OCI-LY3 (cell line): ENCODE data around the gene COTL1.
"Not testable (repeated sequence)": the region's sequence is repeated elsewhere in the genome, so short reads cannot be mapped to it uniquely, and the experiment has no call there.

Experiments
- H2AFZ ChIP-seq: fragments of 200-600, 300-600 bp; shearing (Covaris generic); 2 replicates; pipeline ENCODE4 v1.6.0; 2014; ENCODE audit warnings: antibody characterized with exemption, low read depth, low read length
- H3K27ac ChIP-seq: fragments of 200-600, 300-600 bp; sonication (generic); 2 replicates; pipeline ENCODE4 v1.5.1; 2014; ENCODE audit warnings: mild to moderate bottlenecking, low read length, moderate library complexity, mixed read lengths
- H3K27me3 ChIP-seq: fragments of 200-600, 300-600 bp; sonication (generic); 2 replicates; pipeline ENCODE4 v1.6.1; 2014; ENCODE audit warnings: low read depth, low read length, mixed read lengths
- H3K36me3 ChIP-seq: fragments of 200-600, 300-600 bp; sonication (generic); replicated peaks from 2 replicates; pipeline ENCODE3; 2014; ENCODE audit warnings: low read depth, low read length, mixed read lengths
- H3K4me1 ChIP-seq: fragments of 300-600, 200-600 bp; sonication (generic); 2 replicates; pipeline ENCODE4 v1.6.1; 2014; ENCODE audit warnings: low read length, mixed read lengths
- H3K4me2 ChIP-seq: fragments of 200-600, 300-600 bp; sonication (generic); 2 replicates; pipeline ENCODE4 v1.6.1; 2014; ENCODE audit warnings: low read length, mixed read lengths
- H3K4me3 ChIP-seq: fragments of 300-600, 200-600 bp; sonication (generic); 2 replicates; pipeline ENCODE4 v1.5.1; 2014; ENCODE audit warnings: antibody characterized with exemption, mild to moderate bottlenecking, low read length, moderate library complexity
- H3K79me2 ChIP-seq: fragments of 300-600, 200-600 bp; shearing (Covaris generic); 2 replicates; pipeline ENCODE4 v1.6.1; 2014; ENCODE audit warnings: mild to moderate bottlenecking, low read length, mixed read lengths
- H3K9ac ChIP-seq: fragments of 300-600, 200-600 bp; shearing (Covaris generic); 2 replicates; pipeline ENCODE4 v1.6.0; 2014; ENCODE audit warnings: mild to moderate bottlenecking, low read length, moderate library complexity
- H3K9me3 ChIP-seq: fragments of 200-600, 300-600 bp; shearing (Covaris generic); 2 replicates; pipeline ENCODE4 v1.6.1; 2014; ENCODE audit warnings: low read length, mixed read lengths; ENCODE audit not compliant: insufficient read depth
- H4K20me1 ChIP-seq: fragments of 200-600, 300-600 bp; sonication (generic); 2 replicates; pipeline ENCODE4 v1.6.1; 2016; ENCODE audit warnings: low read length, mixed read lengths; ENCODE audit not compliant: insufficient read depth
- CTCF ChIP-seq: fragments of 200-600, 300-600 bp; sonication (generic); IDR thresholded peaks from 2 replicates; pipeline ENCODE4 v1.5.1; 2014; ENCODE audit warnings: antibody characterized with exemption, low read length, low read depth
- EZH2phosphoT487 ChIP-seq: fragments of 200-600 bp; shearing (Covaris generic); IDR thresholded peaks from 2 replicates; pipeline ENCODE4 v1.6.1; 2018; ENCODE audit warnings: antibody characterized with exemption, mixed run types, low read depth

Gene COTL1

GRCh38 chr16:84518804-84519341 lies 99.0 kb downstream of the COTL1 start:
- TF ChIP-seq CTCF (no peak), EZH2phosphoT487 (no peak)
- Histone ChIP-seq H3K4me3 (no peak overlapping the region), H4K20me1 (no peaks in the 10 kb centered on the region), H3K27ac (no peak overlapping the region), H3K27me3 (peaks cover 3% of the 10 kb centered on the region; the same call in 1 of the 2 replicates), H3K9ac (no peak overlapping the region), H3K36me3 (no peaks in the 10 kb centered on the region), H3K4me1 (peaks cover 19% of the 10 kb centered on the region), H3K4me2 (no peak overlapping the region), H2AFZ (no peak overlapping the region), H3K9me3 (no peaks in the 10 kb centered on the region), H3K79me2 (no peaks in the 10 kb centered on the region)

- H3K4me1 ChIP-seq, result peaks cover 26% of the 10 kb centered on the region
- H3K27ac ChIP-seq, H3K79me2 ChIP-seq, H3K9ac ChIP-seq, H3K27me3 ChIP-seq, H3K4me3 ChIP-seq, H3K36me3 ChIP-seq, H3K9me3 ChIP-seq, H2AFZ ChIP-seq, H3K4me2 ChIP-seq, H4K20me1 ChIP-seq: not testable (repeated sequence)
Measured at GRCh38 chr16:84518220-84518619, 99.7 kb downstream of the COTL1 start.

- no peaks in the 10 kb centered on the region for H3K9me3 ChIP-seq
- no peaks in the 10 kb centered on the region for H4K20me1 ChIP-seq
- H3K4me3 ChIP-seq, result no peak overlapping the region
- no peak overlapping the region for H3K9ac ChIP-seq
- no peak overlapping the region for H3K4me2 ChIP-seq
- H2AFZ ChIP-seq, result no peak overlapping the region
- H3K36me3 ChIP-seq, result no peaks in the 10 kb centered on the region
- H3K27ac ChIP-seq, result no peak overlapping the region
- H3K27me3 ChIP-seq, result peaks cover 3% of the 10 kb centered on the region; the same call in 1 of the 2 replicates
- no peak for TF ChIP-seq EZH2phosphoT487
- no peak for TF ChIP-seq CTCF
- peaks cover 32% of the 10 kb centered on the region for H3K4me1 ChIP-seq
- no peaks in the 10 kb centered on the region for H3K79me2 ChIP-seq
Measured at GRCh38 chr16:84517366-84517765, 100.5 kb downstream of the COTL1 start.
